ENCODE results near the gene ATIC. TPM values are rescaled to one million over a fixed set of nuclear protein-coding genes. Genes with fewer than 3 reads are reported as not detected.

The ATIC gene
- polyA plus RNA-seq, 4 donors: 114 to 149 (median 131) TPM

DNA sequence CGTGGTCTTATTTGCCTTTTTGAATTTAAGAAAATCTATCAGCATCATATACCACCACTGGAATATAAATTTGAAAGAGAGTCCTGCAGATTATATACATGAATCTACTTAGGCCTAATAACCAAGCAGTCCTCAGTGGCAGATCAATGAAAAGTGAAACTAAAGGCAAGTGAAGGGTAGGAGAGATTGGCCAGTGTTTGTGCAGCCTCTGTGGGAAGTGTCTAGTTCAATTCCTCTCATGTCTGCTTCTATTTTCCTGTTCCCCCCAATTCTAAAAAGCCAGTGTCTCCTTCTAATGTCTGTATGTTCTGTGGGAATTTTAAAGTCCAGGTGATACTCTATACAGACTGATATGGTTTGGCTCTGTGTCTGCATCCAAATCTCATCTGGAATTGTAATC lies 62.1 kb downstream of the ATIC start:
- DNase-seq (ENCODE audit: low read depth in 4 of 4, low spot score in 3 of 4): no peak

DNA sequence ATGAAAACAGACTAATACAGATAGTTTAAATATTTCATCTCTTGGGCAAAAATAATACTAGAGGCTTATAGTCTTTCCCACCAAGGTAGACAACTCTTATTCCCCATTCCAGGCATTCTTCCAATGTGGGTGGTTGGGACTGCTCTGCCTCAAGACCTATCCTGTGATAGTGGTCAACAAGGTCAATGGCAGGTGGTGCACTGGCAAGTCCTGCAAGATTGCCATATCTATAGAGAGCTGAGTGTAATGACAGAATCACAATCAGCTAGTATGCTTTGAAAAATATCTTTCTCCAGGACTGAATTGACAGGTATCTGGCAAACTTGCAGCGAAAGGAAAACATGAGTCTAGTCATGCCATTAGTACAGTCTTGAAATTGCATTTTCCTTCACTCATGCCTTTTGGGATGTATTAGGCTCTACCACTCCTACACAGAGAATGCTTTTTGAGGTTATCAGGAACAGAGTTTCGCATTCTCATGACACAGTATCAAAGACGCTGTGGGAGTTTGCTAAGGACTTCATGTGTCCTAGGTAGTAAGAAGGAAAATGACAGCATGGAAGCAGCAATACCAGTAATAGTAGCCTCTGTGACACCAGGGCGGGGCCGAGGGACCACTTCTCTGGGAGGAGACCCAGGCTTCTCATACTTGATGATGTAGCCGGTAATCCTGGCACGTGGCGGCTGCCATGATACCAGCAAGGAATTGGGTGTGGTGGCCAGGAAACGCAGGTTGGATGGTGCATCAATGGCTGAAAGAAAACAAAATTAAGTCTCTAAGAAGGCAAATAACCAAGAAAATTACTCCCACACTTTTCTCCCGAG lies 63.0 kb downstream of the ATIC start:
- no peak for DNase-seq (ENCODE audit: low read depth in 4 of 4, low spot score in 3 of 4)

DNA sequence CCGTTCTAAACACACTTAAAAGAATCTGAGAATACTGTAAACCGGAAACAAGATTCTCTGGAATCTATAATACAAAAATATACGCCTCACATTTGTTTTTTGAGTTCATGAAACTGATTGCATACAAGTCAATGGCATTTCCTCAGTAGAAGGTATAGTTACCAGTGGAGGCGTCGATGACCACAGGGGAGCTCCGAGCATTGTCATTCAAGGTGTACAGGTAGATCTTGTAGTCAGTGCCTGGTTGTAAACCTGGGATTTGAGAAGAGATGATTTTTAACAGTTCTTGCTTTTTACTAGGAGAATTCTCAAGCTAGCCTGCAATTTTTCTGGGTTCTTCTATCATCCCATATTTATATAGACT lies 63.6 kb downstream of the ATIC start:
- no peak for DNase-seq (ENCODE audit: low read depth in 4 of 4, low spot score in 3 of 4)

DNA sequence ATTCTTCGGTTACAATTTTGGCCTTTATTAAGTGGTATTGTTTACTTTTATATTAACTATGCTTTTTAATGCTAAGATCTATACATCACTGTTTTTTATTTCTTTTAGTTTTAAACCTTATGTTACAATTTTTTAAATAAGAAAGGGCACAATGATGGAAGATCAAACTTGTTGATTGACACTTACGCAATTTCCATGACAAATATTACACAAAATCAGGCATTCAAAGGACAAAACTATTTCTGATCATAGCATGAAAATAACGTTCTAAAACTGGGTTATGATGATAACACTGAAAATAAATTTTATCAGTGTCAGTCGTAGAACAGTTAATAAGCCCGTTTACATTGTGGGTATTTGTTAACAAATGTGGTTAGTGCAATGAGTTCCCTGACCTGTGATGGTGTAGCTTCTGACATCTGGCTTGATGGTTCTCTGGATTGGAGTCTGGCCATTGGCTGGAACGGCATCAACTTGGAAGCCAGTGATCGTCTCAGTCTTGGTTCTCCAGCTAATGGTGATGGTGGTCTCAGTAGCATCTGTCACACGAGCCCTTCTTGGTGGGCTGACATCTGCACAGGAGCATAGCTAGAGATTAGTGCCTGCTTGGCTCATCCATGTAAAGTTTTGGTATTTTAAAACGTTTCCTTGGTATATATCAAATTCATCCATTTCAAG lies 64.4 kb downstream of the ATIC start:
- no peak for DNase-seq (ENCODE audit: low read depth in 4 of 4, low spot score in 3 of 4)

DNA sequence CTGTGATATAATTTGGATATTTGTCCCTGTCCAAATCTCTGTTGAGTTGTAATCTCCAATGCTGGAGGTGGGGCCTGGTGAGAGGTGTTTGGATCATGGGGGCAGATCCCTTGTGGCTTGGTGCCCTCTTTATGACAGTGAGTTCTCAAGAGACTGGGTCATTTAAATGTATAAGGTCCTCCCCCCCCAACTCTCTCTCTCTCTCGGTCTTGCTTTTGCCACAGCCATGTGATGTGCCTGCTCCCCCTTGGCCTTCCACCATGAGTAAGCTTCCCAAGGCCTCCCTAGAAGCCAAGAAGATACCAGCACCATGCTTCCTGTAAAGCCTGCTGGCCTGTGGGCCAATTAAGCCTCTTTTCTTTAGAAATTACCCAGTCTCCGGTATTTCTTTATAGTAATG lies 65.4 kb downstream of the ATIC start:
- DNase-seq (ENCODE audit: low read depth in 4 of 4, low spot score in 3 of 4): no peak

GRCh38 chr2:215378045-215378444 lies 66.2 kb downstream of the ATIC start:
- DNase-seq (ENCODE audit: low read depth in 4 of 4, low spot score in 3 of 4): no peak

DNA sequence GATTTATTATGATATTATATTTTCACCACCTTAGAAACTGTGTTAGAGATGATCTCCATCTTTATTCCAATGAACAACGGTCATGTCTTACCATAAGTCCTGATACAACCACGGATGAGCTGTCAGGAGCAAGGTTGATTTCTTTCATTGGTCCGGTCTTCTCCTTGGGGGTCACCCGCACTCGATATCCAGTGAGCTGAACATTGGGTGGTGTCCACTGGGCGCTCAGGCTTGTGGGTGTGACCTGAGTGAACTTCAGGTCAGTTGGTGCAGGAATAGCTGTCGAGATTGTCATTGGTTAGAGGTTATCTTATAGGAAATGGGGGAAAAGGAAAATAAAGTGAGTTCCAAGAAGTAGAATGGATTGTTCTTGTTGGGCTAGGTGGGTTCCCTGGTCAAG lies 67.2 kb downstream of the ATIC start:
- no peak for DNase-seq (ENCODE audit: low read depth in 4 of 4, low spot score in 3 of 4)

DNA sequence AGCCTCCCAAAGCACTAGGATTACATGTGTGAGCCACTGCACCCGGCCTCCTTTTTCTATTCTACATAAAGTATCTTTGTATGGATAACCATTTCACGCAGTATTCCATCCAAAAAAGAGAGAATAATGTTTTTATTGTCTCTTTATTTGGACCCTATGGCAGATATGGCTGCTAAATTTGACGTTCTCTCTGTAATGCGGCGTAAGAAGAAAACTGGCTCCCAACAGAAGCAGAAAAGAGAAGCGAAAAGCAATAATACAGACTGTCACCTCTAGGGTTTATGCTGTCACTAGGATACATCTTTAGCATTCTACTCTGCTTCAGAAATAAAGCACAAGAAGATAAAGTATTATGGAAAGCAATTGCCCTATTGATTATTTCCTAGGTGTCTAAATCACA lies 68.1 kb downstream of the ATIC start:
- DNase-seq (ENCODE audit: low read depth in 4 of 4, low spot score in 3 of 4): no peak

DNA sequence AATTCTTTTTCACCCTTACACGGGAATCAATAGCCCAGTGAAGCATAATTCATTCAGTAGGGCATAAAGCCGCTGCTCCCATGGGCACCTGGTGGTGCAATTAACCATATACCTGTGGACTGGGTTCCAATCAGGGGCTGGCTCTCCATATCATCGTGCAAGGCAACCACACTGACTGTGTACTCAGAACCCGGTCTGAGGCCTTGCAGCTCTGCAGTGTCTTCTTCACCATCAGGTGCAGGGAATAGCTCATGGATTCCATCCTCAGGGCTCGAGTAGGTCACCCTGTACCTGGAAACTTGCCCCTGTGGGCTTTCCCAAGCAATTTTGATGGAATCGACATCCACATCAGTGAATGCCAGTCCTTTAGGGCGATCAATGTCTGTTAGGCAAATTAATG lies 68.8 kb downstream of the ATIC start:
- no peak for DNase-seq (ENCODE audit: low read depth in 4 of 4, low spot score in 3 of 4)

DNA sequence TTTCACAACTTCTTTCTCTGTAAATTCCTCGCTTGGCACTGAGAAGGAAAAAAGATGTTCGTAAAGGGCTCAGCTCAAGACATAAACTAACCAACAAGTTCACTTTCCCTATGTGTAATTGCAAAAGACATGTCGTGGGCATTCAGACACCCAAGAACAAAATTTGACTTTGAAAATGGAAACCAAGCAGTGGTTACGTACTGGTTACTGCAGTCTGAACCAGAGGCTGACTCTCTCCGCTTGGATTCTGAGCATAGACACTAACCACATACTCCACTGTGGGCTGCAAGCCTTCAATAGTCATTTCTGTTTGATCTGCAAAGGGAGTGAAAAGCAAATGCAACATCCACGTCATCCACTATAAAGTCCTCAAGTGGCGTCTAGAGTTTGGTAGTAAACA lies 70.2 kb downstream of the ATIC start:
- DNase-seq (ENCODE audit: low read depth in 4 of 4, low spot score in 3 of 4): no peak

GRCh38 chr2:215382480-215382879 lies 70.6 kb downstream of the ATIC start:
- no peak for DNase-seq (ENCODE audit: low read depth in 4 of 4, low spot score in 3 of 4)

GRCh38 chr2:215383652-215384279 lies 71.9 kb downstream of the ATIC start:
- DNase-seq (ENCODE audit: low read depth in 4 of 4, low spot score in 3 of 4): no peak

DNA sequence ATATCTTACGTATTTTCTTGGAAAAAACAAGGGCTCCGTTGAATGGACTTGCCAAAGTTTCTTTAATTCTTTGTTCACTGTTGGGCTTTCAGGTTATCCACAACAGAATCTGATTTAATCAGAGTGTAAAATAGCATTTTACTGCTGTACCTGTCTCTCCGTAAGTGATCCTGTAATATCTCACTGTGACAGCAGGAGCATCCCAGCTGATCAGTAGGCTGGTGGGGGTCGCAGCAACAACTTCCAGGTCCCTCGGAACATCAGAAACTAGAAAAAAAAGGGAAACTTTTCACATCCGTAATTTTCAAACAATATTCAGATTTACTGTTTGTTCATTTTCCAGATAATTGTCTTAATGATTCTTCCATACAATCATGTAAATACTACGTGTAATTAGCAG lies 72.9 kb downstream of the ATIC start:
- no peak for DNase-seq (ENCODE audit: low read depth in 4 of 4, low spot score in 3 of 4)

DNA sequence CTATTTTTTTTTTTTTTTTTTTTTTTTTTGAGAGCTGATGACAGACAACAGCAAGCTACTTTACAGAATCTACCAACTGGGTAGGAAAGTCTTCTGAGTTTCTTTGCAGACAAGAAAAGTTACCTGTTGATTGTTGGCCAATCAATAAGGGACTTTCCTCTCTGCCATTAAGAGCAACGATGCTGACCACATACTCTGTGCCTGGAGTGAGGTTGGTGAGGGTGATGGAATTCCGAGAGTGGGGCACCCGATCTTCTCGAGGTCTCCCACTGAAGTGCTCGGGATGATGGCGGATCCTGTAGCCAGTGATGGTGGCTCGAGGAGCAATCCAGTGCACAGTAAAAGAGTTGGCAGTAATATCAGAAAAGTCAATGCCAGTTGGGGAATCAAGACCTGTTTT lies 74.7 kb downstream of the ATIC start:
- DNase-seq (ENCODE audit: low read depth in 4 of 4, low spot score in 3 of 4): no peak

- DNase-seq (ENCODE audit: low read depth in 4 of 4, low spot score in 3 of 4): no peak
Observed at GRCh38 chr2:215388002-215388728, 76.3 kb downstream of the ATIC start.

DNA sequence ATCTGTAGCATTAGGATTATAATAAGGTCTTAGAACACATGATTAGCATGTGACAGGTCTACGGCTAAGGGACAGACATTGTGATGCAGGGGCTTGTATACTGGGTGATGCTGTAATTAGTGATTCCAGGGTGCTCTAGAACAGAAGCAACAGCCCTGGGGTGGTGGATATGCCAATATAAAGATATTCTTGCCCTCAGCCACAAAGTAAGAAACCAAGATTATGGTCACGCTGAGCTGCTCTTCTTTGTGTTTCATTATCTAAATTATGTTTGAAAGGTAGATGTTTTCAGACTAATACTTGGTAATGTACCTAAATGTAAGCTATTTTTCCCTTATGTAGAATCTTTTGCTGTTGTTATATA lies 78.7 kb downstream of the ATIC start:
- DNase-seq (ENCODE audit: low read depth in 4 of 4, low spot score in 3 of 4): no peak

DNA sequence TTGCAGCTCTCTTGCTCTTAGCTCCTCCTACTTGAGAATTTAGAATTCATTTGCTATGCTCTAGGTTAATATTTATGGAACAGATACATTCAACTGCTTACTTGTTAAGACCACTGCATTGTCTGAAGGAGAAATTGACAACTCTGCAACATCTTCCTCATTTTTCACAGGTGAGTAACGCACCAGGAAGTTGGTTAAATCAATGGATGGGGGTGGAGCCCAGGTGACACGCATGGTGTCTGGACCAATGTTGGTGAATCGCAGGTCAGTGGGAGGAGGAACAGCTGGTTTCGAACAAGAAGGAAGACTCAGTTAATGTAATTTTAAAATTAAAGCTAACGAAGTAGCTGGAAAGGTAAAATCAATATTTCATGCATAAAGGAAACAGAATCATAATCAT lies 79.7 kb downstream of the ATIC start:
- no peak for DNase-seq (ENCODE audit: low read depth in 4 of 4, low spot score in 3 of 4)

- no peak for DNase-seq (ENCODE audit: low read depth in 4 of 4, low spot score in 3 of 4)
Observed at GRCh38 chr2:215392164-215392563, 80.3 kb downstream of the ATIC start.

GRCh38 chr2:215392687-215393270 lies 80.9 kb downstream of the ATIC start:
- DNase-seq (ENCODE audit: low read depth in 4 of 4, low spot score in 3 of 4): no peak

DNA sequence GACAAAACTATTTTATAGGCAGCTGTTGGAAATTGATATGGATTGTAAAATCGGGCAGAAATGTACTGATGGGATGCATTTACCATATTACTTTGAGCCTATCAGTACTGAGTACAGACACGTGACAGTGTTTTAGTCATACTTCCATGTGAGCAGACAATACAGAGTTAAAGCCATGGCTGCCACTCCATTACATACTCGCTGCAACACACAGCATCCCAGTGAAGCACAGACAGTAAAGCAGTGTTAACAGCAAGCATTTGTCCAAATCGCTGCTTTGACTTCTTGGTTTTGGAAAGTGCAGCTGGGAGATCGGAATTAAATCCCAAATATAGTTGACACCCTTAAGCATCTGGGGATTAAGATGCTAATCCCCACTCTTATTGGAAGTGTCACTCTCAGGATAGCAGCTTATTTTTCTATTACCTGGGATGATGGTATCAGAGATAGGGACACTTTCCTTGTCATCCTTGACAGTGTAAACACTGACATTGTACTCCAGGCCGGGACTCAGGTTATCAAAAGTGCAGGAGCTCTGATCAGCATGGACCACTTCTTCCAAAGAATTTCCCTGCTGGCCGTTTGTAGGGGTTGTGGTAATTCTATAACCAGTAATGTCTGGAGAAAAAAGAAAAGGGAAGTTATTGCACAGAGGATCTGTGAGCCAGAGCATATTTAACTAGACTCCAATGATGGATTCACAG lies 82.4 kb downstream of the ATIC start:
- no peak for DNase-seq (ENCODE audit: low read depth in 4 of 4, low spot score in 3 of 4)
